T-cell (primary cell): Measurements from ENCODE around the gene BHLHA15. TPM values are rescaled to one million over a fixed set of nuclear protein-coding genes. Genes with fewer than 3 reads are reported as not detected.
A peak's percentile ranks its signal among the peaks of the same experiment; 100 is the strongest.

ENCODE experiments used
- ATAC-seq, 4 experiments: fragments of 200-7000 bp in 3 of 4; fragments of 150-1000 bp in 1 of 4; cut with Tn5 transposase; replicated peaks in 1 of 4; 1 replicate in 3 of 4; 2 replicates in 1 of 4; pipeline ENCODE4 v1.10.0; 2021; ENCODE audit warnings: moderate library complexity in 3 of 4, mild to moderate bottlenecking in 2 of 4, moderate number of reproducible peaks in 1 of 4
- CTCF ChIA-PET, 2 donors: fragments of 300-600 bp; sonication (Branson Sonifier 250); formaldehyde crosslinking; loops; one replicate each; lab custom pipeline; 2022; ENCODE audit warnings: antibody characterized with exemption in 2 of 2; lab: Charles Lee
- POLR2A ChIA-PET, 2 donors: fragments of 300-600 bp; sonication (Branson Sonifier 250); formaldehyde crosslinking; loops; one replicate each; lab custom pipeline; 2022; ENCODE audit warnings: antibody characterized with exemption in 2 of 2; lab: Charles Lee
- DNase-seq, 35 experiments: peaks; one replicate each; pipeline versions ENCODE4 v3.0.0 to v3.0.0-alpha.2; 2013 to 2023
- H3K27ac ChIP-seq: one replicate; pipeline ENCODE4 v1.5.1; 2013; ENCODE audit warnings: low read length
- H3K27me3 ChIP-seq, 2 experiments: replicated peaks in 1 of 2; 1 replicate in 1 of 2; 2 replicates in 1 of 2; pipeline versions ENCODE4 v1.6.1 to v1.7.0; 2013; ENCODE audit warnings: low read length in 1 of 2, mixed read lengths in 1 of 2; ENCODE audit not compliant: control insufficient read depth in 2 of 2, insufficient read depth in 2 of 2; ENCODE audit errors: extremely low read depth in 1 of 2
- H3K36me3 ChIP-seq, 2 donors: 1 replicate in 1 of 2; 2 replicates in 1 of 2; pipeline versions ENCODE4 v1.6.1 to v1.7.0; 2013; ENCODE audit warnings: low read length in 1 of 2; ENCODE audit not compliant: control insufficient read depth in 2 of 2, insufficient read depth in 1 of 2; ENCODE audit errors: extremely low read depth in 1 of 2
- H3K4me1 ChIP-seq, 2 experiments: 1 replicate in 1 of 2; 2 replicates in 1 of 2; pipeline versions ENCODE4 v1.6.1 to v1.7.0; 2013; ENCODE audit warnings: low read length in 2 of 2, mixed read lengths in 1 of 2; ENCODE audit not compliant: insufficient read depth in 2 of 2, control insufficient read depth in 1 of 2; ENCODE audit errors: extremely low read depth in 1 of 2
- H3K4me3 ChIP-seq, 2 donors: 1 replicate in 1 of 2; 2 replicates in 1 of 2; pipeline versions ENCODE4 v1.5.1 to v1.7.0; 2013; ENCODE audit warnings: mild to moderate bottlenecking in 2 of 2, low read length in 1 of 2, moderate library complexity in 1 of 2; ENCODE audit not compliant: control insufficient read depth in 1 of 2; ENCODE audit errors: extremely low read depth in 1 of 2
- H3K9me3 ChIP-seq: 2 replicates; pipeline ENCODE4 v1.7.0; 2013
- H3K27ac Mint-ChIP-seq, 2 donors: one replicate each; pipeline ENCODE4 v1.8.0; 2020 to 2021; ENCODE audit warnings: mild to moderate bottlenecking in 2 of 2, mixed read lengths in 2 of 2
- H3K27me3 Mint-ChIP-seq, 2 donors: one replicate each; pipeline ENCODE4 v1.8.0; 2021 to 2022; ENCODE audit warnings: mixed read lengths in 2 of 2
- H3K36me3 Mint-ChIP-seq: one replicate; pipeline ENCODE4 v1.8.0; 2021; ENCODE audit warnings: mixed read lengths
- H3K4me1 Mint-ChIP-seq, 3 donors: one replicate each; pipeline ENCODE4 v1.8.0; 2020 to 2022; ENCODE audit warnings: mixed read lengths in 3 of 3, mild to moderate bottlenecking in 1 of 3
- H3K4me3 Mint-ChIP-seq, 3 donors: one replicate each; pipeline ENCODE4 v1.8.0; 2020 to 2022; ENCODE audit warnings: mild to moderate bottlenecking in 3 of 3, mixed read lengths in 3 of 3, moderate library complexity in 3 of 3
- H3K9me3 Mint-ChIP-seq, 3 donors: one replicate each; pipeline ENCODE4 v1.8.0; 2020 to 2022; ENCODE audit warnings: mixed read lengths in 3 of 3
- WGBS: methylation state at CpG from one replicate; pipeline ENCODE4 v1.1.5; 2013; ENCODE audit warnings: missing lambda C conversion rate; ENCODE audit not compliant: insufficient coverage; 5-methylcytosine and 5-hydroxymethylcytosine counted together
- total RNA-seq, 35 experiments: library from RNA in 6 of 35; stranded (reverse) in 6 of 35; fragments of 120-200 nt in 1 of 35; gene quantifications; one replicate each; pipeline versions ENCODE4 v1.2.1 to v1.2.4 and lab custom pipeline; 2013 to 2026

The BHLHA15 gene
- total RNA-seq, 5 donors from 2014 or later (not counting 1 experiment from before 2014, with no cell fraction given), result 0.55 TPM; not detected in 4

DNA sequence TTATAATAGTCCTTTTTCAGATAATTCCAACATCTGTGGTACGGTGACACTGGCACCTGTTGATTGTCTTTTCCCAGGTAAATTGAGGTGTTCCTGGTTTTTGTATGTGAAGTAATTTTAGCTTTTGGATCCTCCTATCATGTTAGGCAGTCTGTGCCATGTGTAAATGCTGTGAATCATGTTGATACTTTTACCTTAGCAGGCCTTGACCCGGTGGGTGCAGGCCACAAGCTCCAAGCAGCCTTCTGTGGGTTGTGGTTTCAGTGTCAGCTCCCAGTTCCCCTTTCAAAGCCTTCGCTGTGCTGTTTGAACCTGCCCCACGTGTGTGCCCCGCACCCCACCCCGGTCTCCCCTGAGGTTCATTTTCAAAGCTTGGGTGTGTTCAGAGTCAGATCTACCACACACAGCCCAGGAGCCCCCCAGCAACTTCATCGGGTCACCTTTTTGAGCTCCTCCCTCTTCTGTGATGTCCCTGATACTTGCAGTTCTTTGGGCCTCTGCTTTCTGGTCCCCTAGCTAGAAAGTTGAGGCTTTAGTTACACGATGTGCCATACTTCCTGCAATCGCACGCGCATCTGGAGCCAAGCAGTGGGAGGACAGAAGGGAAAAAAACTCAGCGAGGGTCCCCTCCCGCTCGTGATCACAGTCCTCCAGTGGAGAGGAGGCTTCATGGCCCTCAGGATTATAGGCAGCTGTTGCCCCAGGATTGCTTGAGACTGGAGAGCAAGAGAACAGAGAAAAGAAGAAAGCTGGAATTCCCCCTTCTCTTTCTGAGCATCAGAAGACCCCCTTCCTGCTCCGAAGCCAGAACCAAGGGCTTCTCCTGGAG is 8.7 kb upstream of the BHLHA15 start:
- 4% methylated on average over 10 of the region's 15 CpGs for WGBS
- Histone ChIP-seq H3K36me3 (peaks cover 16 to 30% of the 10 kb centered on the region in 2 donors), H3K4me3 (peak overlapping the region; percentile 1 to 12), H3K27me3 (no peaks in the 10 kb centered on the region), H3K27ac (peak overlapping the region; percentile 30), H3K9me3 (no peaks in the 10 kb centered on the region), H3K4me1 (peaks cover 33 to 40% of the 10 kb centered on the region in 2 experiments)
- Mint-ChIP-seq H3K27me3 (no peaks in the 10 kb centered on the region), H3K27ac (peak overlapping the region; percentile 82 to 94), H3K4me3 (peak overlapping the region; percentile 71 to 83 (median 74)), H3K36me3 (peaks cover 42% of the 10 kb centered on the region), H3K9me3 (peaks cover 0 to 6% (median 0%) of the 10 kb centered on the region in 3 donors), H3K4me1 (peaks cover 56 to 77% (median 60%) of the 10 kb centered on the region in 3 donors)
- ChIA-PET CTCF (interaction anchor here in 1 of 2 donors (0.6 to 1.4 kb wide), 3 partner anchors 29 to 61 kb away, joined by 3 to 4 read pairs (median 3); no protein-coding TSS in a partner anchor), POLR2A (interaction anchor here (0.6 kb wide), 2 partner anchors 242 to 695 kb away, joined by 4 read pairs; no protein-coding TSS in a partner anchor)
- peak; percentile 35 to 77 (median 57) for DNase-seq
- ATAC-seq, result peak; percentile 82 to 91 (median 90)

DNA sequence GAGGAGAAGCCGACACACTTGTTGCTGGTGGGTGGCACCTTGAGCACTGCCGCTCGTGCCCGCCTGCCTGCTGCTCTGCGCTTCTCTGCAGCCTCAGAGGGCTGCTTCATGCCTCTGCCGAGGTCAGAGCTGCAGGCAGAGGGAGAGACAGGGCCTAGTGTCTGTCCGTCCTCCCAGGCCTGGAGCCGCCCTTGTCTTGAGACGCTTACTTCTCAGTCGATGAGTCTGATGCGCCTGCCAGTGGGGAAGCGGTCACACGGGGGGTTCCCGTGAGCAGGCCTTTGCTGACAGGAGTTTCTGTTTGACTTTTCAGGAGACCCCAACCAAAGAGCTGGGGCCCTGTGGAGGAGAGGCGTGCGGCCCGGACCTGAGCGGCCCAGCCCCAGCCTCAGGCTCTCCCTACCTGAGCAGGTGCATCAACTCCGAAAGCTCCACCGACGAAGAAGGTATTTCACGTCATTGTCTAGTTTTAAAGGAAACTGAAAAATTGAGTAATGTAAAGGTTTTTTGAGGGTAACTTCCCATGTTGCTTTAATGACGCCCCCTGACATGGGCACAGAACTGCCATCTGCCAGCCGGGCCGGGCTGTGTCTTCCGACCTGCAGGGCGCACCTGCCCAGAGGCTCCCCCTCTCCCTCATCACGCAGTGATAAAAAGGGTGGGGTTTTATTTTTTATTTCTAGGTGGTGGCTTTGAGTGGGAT is 7.8 kb upstream of the BHLHA15 start:
- Histone ChIP-seq H3K4me1 (peaks cover 33 to 40% of the 10 kb centered on the region in 2 experiments), H3K27ac (peak overlapping the region; percentile 30), H3K4me3 (peak overlapping the region; percentile 12), H3K9me3 (no peaks in the 10 kb centered on the region), H3K36me3 (peaks cover 16 to 31% of the 10 kb centered on the region in 2 donors), H3K27me3 (no peaks in the 10 kb centered on the region)
- ATAC-seq (peak in 2 of 4 experiments; percentile 14 to 23), DNase-seq (no peak)
- Mint-ChIP-seq H3K36me3 (peaks cover 37% of the 10 kb centered on the region), H3K4me1 (peaks cover 54 to 72% (median 60%) of the 10 kb centered on the region in 3 donors), H3K27me3 (no peaks in the 10 kb centered on the region), H3K9me3 (peaks cover 0 to 6% (median 0%) of the 10 kb centered on the region in 3 donors), H3K4me3 (peak overlapping the region in 2 of 3 donors; percentile 28 to 83), H3K27ac (peak overlapping the region; percentile 72 to 94)
- POLR2A ChIA-PET, result interaction anchor here (0.6 kb wide), 2 partner anchors 243 to 696 kb away, joined by 4 read pairs; no protein-coding TSS in a partner anchor
- 85% methylated on average over 18 of the region's 28 CpGs for WGBS
- CTCF ChIA-PET, result interaction anchor here in 1 of 2 donors (0.5 to 1.4 kb wide), 2 partner anchors 37 to 232 kb away, joined by 4 to 5 read pairs; no protein-coding TSS in a partner anchor

DNA sequence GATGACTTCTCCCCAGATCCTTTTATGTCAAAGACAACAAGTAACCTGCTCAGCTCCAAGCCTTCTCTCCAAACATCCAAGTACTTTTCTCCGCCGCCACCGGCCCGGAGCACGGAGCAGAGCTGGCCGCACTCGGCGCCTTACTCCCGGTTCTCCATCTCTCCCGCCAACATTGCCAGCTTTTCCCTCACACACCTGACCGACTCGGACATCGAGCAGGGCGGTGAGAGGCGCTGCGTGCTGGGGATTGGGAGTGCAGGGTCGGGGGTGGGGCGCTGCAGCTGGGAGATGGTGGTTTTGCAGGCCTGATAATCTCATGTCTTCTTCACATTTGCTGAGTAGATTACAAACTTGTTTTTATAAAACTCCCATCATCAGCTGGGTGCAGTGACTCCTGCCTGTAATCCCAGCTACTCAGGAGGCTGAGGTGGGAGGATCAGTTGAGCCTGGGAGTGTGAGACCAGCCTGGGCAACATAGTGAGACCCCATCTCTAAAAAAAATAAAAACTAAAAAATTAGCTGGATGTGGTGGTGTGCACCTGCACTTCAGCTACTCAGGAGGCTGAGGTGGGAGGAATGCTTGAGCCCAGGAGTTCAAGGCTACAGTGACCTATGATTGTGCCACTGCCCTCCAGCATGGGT is 7.2 kb upstream of the BHLHA15 start:
- peaks cover 0 to 3% (median 0%) of the 10 kb centered on the region in 3 donors for H3K9me3 Mint-ChIP-seq
- CTCF ChIA-PET, result interaction anchor here in 1 of 2 donors (0.5 kb wide), 1 partner anchor 233 kb away, joined by 5 read pairs; no protein-coding TSS in a partner anchor
- H3K9me3 ChIP-seq, result no peaks in the 10 kb centered on the region
- no peaks in the 10 kb centered on the region for H3K27me3 Mint-ChIP-seq
- H3K4me3 Mint-ChIP-seq, result peak overlapping the region in 2 of 3 donors; percentile 28 to 83
- 100% methylated on average over 3 of the region's 18 CpGs for WGBS
- H3K36me3 ChIP-seq, result peaks cover 16 to 31% of the 10 kb centered on the region in 2 donors
- peaks cover 33 to 40% of the 10 kb centered on the region in 2 experiments for H3K4me1 ChIP-seq
- ATAC-seq (no peak), DNase-seq (no peak)
- no peak overlapping the region for H3K4me3 ChIP-seq
- no peaks in the 10 kb centered on the region for H3K27me3 ChIP-seq
- no peak overlapping the region for H3K27ac ChIP-seq
- H3K4me1 Mint-ChIP-seq, result peaks cover 52 to 72% (median 60%) of the 10 kb centered on the region in 3 donors
- H3K36me3 Mint-ChIP-seq, result peaks cover 34% of the 10 kb centered on the region
- POLR2A ChIA-PET, result no interaction called here
- peak overlapping the region; percentile 72 to 73 for H3K27ac Mint-ChIP-seq

DNA sequence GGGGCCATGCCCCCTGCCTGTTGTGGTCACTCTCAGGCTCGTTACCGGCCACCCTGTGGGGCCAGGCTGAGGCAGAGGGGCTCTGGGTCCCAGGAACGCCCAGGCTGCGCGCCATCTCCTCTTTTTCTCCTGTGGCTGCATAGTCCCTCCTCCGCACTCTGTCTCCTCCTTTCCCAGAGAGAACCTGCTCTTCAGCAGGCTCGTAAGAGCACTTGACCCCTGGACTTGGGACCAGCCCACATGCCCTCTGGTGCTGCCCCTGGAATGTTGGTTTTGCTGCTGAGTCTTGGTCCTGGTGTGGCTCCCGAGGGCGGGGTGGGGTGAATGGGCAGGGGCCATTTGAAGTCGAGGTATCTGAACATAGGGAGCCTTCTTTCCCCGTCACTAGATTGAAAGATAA is 6.6 kb upstream of the BHLHA15 start:
- Mint-ChIP-seq H3K4me1 (peaks cover 54 to 66% (median 60%) of the 10 kb centered on the region in 3 donors), H3K27ac (peak overlapping the region; percentile 34 to 55), H3K27me3 (no peaks in the 10 kb centered on the region), H3K36me3 (peaks cover 30% of the 10 kb centered on the region), H3K4me3 (peak overlapping the region; percentile 17 to 83 (median 17)), H3K9me3 (no peaks in the 10 kb centered on the region)
- Histone ChIP-seq H3K4me1 (peaks cover 31 to 40% of the 10 kb centered on the region in 2 experiments), H3K27ac (no peak overlapping the region), H3K36me3 (peaks cover 16 to 31% of the 10 kb centered on the region in 2 donors), H3K9me3 (no peaks in the 10 kb centered on the region), H3K27me3 (no peaks in the 10 kb centered on the region), H3K4me3 (no peak overlapping the region)
- 91% methylated on average over 6 of the region's 11 CpGs for WGBS
- DNase-seq, result no peak
- no peak for ATAC-seq
- CTCF ChIA-PET, result no interaction called here
- POLR2A ChIA-PET, result no interaction called here

DNA sequence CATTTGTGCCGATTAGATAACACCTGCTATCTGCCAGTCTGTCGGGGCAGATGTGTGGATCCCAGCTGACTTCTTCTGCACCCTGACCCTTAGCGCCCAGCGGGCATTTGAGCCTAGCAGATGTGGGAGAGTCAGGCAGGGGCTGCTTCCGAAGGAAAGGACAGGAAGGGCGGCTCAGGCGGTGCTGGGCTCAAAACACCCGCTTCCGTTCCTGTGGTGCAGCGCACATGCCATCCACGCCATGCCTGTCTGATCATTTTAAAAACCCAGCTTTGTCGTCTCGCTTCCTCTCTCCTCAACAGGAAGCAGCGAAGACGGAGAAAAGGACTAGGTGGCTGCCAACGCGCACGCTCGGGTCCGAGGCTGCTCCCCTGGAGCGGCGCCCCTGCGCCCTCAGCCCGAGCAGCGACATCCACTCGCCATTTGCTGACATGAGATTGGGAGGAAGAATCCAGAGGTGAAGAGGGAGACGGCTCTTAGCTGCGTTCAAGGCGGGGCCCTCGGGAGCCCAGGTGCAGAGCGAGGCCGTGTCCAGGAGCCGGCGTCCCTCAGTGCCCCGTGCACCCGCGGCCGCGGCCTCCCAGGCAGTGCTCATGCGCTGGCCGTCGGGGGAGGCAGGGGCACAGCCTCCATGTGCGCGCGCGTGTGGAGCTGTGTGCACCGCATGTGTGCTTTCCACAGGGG is 5.9 kb upstream of the BHLHA15 start:
- H3K27me3 ChIP-seq, result no peaks in the 10 kb centered on the region
- Mint-ChIP-seq H3K36me3 (peaks cover 28% of the 10 kb centered on the region), H3K4me3 (peak overlapping the region in 1 of 3 donors; percentile 83), H3K27me3 (no peaks in the 10 kb centered on the region), H3K9me3 (no peaks in the 10 kb centered on the region), H3K27ac (peak overlapping the region in 1 of 2 donors; percentile 55), H3K4me1 (peaks cover 52 to 60% (median 59%) of the 10 kb centered on the region in 3 donors)
- H3K4me1 ChIP-seq, result peaks cover 27 to 40% of the 10 kb centered on the region in 2 experiments
- WGBS, result 95% methylated on average over 23 of the region's 47 CpGs
- H3K27ac ChIP-seq, result no peak overlapping the region
- H3K4me3 ChIP-seq, result no peak overlapping the region
- ChIA-PET CTCF (interaction anchor here in 1 of 2 donors (0.5 kb wide), 1 partner anchor 667 kb away, joined by 4 read pairs; no protein-coding TSS in a partner anchor), POLR2A (no interaction called here)
- ATAC-seq (no peak), DNase-seq (no peak)
- no peaks in the 10 kb centered on the region for H3K9me3 ChIP-seq
- H3K36me3 ChIP-seq, result peaks cover 16 to 31% of the 10 kb centered on the region in 2 donors
